ENCODE data around the gene GALM.

Gene GALM

GRCh38 chr2:38649176-38649728, 16.7 kb upstream of the GALM start:
- FAIRE-seq (no peak), DNase-seq (ENCODE audit: insufficient read length, low spot score) (no peak)

DNA sequence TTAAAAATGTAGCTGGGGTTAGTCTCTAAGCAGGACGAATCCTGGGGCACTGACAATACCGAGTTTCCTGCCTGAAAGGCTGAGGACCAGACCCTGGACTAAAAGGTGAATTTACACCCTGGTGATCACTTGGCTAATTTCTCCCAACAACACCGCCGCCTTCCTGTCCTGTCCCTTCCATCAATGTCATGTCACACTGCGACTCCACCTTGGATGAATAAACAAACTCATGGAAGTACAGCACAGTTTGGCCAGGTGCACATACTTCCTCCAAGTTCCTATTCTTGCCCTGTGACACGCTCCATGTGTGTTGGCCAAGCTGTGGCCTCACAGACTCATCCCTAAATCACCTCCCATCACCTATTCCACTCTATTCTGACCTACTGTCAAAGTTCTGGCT, 15.9 kb upstream of the GALM start:
- no peak for FAIRE-seq
- DNase-seq (ENCODE audit: insufficient read length, low spot score): no peak

GRCh38 chr2:38650717-38651116, 15.2 kb upstream of the GALM start:
- no peak for DNase-seq (ENCODE audit: insufficient read length, low spot score)
- FAIRE-seq: no peak

- FAIRE-seq (no peak), DNase-seq (ENCODE audit: insufficient read length, low spot score) (no peak)
Measured at GRCh38 chr2:38652431-38653273, 13.3 kb upstream of the GALM start.

DNA sequence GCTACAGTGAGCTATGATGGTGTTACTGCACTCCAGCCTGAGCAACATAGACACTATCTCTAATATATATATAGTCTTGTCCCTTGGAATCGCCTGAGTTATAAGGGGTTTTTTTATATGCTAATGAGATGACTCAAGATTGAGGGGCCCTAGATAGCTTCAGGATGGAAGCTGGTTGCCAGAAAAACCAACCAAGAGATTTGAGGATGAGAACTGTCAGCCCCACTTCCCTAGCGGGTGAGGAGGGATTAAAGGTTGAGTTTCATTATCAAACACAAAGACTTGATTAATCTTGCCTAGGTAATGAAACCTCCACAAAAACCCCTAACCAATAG, 12.6 kb upstream of the GALM start:
- DNase-seq (ENCODE audit: insufficient read length, low spot score) (no peak), FAIRE-seq (no peak)

DNA sequence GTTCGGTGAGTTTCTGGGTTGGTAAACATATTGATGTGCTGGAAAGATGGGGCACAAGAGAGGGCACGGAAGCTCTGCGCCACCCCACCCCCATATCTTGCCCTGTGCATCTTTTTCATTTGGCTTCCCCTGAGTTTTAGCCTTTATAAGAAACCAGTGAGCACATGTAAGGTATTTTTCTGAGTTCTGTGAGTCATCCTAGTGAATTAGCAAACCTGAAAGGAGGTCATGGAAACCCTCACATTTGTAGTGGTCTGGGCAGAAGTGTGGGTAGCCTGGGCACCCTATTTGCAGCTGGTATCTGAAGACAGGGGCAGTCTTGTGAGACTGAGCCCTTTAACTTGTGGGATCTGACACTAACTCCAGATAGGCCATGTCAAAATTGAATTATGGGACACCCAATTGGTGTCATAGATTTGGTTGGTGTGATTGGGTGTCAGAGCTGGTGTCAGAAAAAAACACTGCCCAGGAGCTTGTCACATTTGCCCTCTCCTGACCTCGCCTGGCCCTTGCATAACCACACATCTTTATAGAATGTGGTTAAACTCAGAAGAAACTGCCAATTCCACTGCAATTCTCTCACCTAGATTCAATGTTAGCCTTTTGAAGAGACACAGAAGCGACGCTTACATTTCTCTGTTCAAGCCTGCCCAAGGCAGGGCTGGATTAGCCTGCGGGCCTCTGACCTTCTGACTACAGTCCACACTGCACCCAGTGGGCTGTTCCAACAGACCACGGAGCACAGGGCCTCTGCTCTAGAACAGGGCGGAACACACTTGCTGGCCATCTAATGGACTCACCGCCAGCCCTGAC, 12.0 kb upstream of the GALM start:
- FAIRE-seq: no peak
- no peak for DNase-seq (ENCODE audit: insufficient read length, low spot score)

DNA sequence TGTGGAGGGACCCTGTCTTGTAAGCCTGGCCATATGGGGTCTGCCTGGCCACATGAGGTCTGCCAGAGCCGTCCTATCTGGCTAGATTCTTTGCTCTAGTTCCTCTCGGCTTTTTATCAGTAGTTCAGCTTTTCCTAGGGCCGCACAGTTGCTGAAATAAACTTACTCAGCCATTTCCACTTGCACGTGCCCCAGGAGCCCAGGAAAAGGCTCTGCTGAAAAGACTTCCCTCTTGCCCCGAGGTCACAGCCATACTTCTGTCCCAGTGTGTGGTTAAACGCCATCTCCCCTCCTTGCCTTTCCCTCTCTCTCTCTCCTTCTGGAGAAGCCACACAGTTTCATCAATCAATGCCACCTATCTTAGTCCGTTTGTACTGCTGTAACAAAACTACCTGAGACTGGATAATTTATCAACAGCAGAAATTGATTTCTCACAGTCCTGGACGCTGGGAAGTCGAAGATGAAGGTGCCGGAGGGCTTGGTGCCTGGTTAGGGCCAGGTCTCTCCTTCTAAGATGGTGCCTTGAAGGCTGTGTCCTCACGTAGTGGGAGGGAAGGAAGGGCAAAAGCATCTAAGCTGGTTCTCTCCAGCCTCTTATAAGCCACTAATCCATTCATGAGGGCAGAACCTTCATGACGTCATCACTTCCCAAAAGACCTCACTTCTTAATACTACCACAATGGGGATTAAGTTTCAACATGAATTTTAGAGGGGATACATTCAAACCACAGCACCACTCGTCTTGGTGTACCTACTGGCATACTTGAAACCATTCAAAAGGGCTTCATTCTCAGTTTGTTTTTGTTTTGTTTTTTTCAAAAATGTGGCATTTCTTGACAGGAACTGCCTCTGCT, 11.2 kb upstream of the GALM start:
- no peak for FAIRE-seq
- DNase-seq (ENCODE audit: insufficient read length, low spot score): no peak

GRCh38 chr2:38655441-38655840, 10.5 kb upstream of the GALM start:
- FAIRE-seq (no peak), DNase-seq (ENCODE audit: insufficient read length, low spot score) (no peak)

DNA sequence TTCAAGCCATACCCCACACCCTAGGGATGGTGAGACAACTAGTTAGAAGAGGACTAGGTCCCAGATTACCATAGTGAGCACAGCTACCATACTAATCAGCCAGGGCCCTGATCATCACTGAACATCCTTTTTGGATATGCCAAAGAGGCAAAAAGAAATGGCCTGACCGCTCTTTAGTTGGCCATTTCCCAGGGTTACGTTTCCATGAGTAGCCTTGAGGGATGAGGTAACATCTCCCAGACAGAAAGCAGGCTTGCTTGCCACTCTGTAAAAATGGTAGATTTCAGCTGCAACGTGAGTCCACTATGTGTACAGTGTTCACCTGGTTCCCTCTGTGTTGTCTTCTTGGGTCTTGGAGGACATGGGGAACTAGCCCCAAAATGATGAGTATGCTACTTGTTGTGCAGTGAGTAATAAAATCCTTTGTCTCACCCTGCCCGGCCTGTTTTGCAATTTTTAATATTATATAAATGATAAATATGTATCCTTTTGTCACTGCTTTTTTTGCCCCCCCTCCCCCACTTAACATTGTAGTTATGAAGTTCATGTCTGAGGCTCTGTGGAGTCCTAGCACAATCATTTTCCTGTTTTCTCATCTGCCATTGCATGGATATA, 8.9 kb upstream of the GALM start:
- FAIRE-seq: no peak

GRCh38 chr2:38658613-38659012, 7.3 kb upstream of the GALM start:
- FAIRE-seq (no peak), DNase-seq (ENCODE audit: insufficient read length, low spot score) (no peak)

More for the DNA sequence above, 8.9 kb upstream of the GALM start:
- no peak for DNase-seq (ENCODE audit: insufficient read length, low spot score)

- FAIRE-seq (no peak), DNase-seq (ENCODE audit: insufficient read length, low spot score) (no peak)
Measured at GRCh38 chr2:38659115-38659514, 6.8 kb upstream of the GALM start.

GRCh38 chr2:38660282-38660681, 5.6 kb upstream of the GALM start:
- no peak for FAIRE-seq
- no peak for DNase-seq (ENCODE audit: insufficient read length, low spot score)

- FAIRE-seq (no peak), DNase-seq (ENCODE audit: insufficient read length, low spot score) (no peak)
Measured at GRCh38 chr2:38661306-38661705, 4.6 kb upstream of the GALM start.

- no peak for FAIRE-seq
Measured at GRCh38 chr2:38666556-38666910, 619 bp downstream of the GALM start.

GRCh38 chr2:38668092-38668491, 2.2 kb downstream of the GALM start:
- FAIRE-seq (no peak), DNase-seq (ENCODE audit: insufficient read length, low spot score) (no peak)

More at GRCh38 chr2:38666556-38666910, 619 bp downstream of the GALM start:
- no peak for DNase-seq (ENCODE audit: insufficient read length, low spot score)

GRCh38 chr2:38668779-38669479, 3.0 kb downstream of the GALM start:
- no peak for FAIRE-seq
- no peak for DNase-seq (ENCODE audit: insufficient read length, low spot score)

- FAIRE-seq: no peak
- DNase-seq (ENCODE audit: insufficient read length, low spot score): no peak
Measured at GRCh38 chr2:38671303-38671702, 5.4 kb downstream of the GALM start.

DNA sequence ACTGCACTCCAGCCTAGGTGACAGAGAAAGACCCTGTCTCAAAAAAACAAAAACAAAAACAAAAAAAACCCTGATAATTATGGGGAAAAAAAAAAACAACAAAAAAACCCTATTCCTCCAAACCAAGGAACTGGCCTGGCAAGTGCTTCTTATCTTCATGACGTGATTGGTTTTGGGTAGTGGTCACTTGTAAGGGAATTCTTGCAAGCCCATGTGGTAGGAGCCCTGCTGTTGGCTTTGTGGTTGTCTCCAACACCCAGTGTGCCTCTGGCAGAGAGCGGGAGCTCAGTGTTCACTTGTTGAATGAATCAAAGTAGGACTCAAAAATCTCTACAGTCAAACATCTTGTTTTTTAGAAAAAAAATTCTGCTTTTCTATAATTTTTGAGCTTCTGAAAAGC, 6.0 kb downstream of the GALM start:
- FAIRE-seq: no peak
- no peak for DNase-seq (ENCODE audit: insufficient read length, low spot score)

DNA sequence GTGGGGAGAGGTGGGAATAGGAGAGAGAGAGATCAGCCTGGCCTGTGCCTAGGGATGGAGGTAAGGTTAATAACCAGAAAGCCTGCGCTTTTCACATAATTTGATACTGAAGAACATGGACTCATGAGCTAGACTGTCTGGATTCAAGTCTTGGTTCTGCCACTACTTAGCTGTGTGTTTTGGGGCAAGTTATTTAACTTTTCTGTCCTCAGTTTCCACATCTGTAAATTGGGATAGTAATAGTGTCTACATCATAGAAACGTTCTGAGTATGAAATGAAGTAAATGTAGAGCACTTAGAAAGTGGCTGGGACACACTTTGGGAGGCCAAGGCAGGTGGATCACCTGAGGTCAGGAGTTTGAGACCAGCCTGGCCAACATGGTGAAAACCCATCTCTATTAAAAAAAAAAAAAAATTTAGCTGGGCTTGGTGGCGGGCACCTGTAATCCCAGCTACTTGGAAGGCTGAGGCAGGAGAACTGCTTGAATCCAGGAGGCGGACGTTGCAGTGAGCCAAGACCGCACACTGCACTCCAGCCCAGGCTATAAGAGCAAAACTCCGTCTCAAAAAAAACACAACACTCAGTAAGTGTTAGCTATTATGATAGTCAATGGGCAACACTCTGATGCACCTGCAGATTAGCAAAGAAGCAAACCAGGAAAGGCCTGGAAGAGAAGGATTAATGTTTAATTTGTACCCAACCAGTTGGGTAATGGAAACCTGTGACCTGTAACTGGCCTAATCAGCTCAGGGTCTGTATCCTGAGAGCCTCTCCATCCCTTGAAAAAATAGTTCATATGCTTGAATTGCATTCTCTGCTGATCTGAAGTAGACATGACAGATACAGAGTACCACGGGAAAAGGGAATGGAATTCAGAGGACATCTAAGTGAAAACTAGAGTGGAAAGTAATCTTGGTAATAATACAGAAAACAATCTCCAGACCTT, 6.8 kb downstream of the GALM start:
- FAIRE-seq (no peak), DNase-seq (ENCODE audit: insufficient read length, low spot score) (no peak)
